OCI-LY7 (cell line): ENCODE measurements around the gene PRKD1. TPM values are rescaled to one million over a fixed set of nuclear protein-coding genes. Genes with fewer than 3 reads are reported as not detected.
"Not testable (repeated sequence)": the region's sequence is repeated elsewhere in the genome, so short reads cannot be mapped to it uniquely, and the experiment has no call there.

Experiments
- BruUV-seq: library from RNA; stranded (reverse); fragments of 400-500 nt; replicated peaks from 2 replicates; lab custom pipeline; 2021; lab: Mats Ljungman, UMichigan
- CTCF ChIA-PET: fragments of 300-600 bp; sonication (Branson Sonifier 250); formaldehyde crosslinking; loops from one replicate; lab custom pipeline; 2022; ENCODE audit warnings: antibody characterized with exemption; ENCODE audit not compliant: unreplicated experiment; lab: Charles Lee
- POLR2A ChIA-PET: fragments of 300-600 bp; sonication (Branson Sonifier 250); formaldehyde crosslinking; loops from one replicate; lab custom pipeline; 2022; ENCODE audit warnings: antibody characterized with exemption; lab: Charles Lee
- DNase-seq: peaks from one replicate; pipeline ENCODE4 v3.0.0-alpha.2; 2015; ENCODE audit warnings: low spot score
- H2AFZ ChIP-seq: fragments of 200-600 bp; sonication (generic), shearing (Covaris generic); 2 replicates; pipeline ENCODE4 v1.6.1; 2014; ENCODE audit warnings: mild to moderate bottlenecking, antibody characterized with exemption, low read length, moderate library complexity
- H3K27ac ChIP-seq: fragments of 200-600 bp; sonication (generic); 2 replicates; pipeline ENCODE4 v1.5.1; 2014; ENCODE audit warnings: mixed run types, low read depth, mild to moderate bottlenecking, moderate library complexity, low read length, inconsistent platforms; ENCODE audit not compliant: poor library complexity, severe bottlenecking
- H3K36me3 ChIP-seq: fragments of 200-600 bp; sonication (generic); 2 replicates; pipeline ENCODE4 v1.6.1; 2014; ENCODE audit warnings: mild to moderate bottlenecking, antibody characterized with exemption, low read length, moderate library complexity, mixed read lengths; ENCODE audit not compliant: insufficient read depth
- H3K4me1 ChIP-seq: fragments of 200-600 bp; sonication (generic); 2 replicates; pipeline ENCODE4 v1.5.1; 2014; ENCODE audit warnings: mild to moderate bottlenecking, low read length; ENCODE audit not compliant: insufficient read depth, poor library complexity, severe bottlenecking
- H3K4me2 ChIP-seq: fragments of 200-600 bp; sonication (generic); 2 replicates; pipeline ENCODE4 v1.6.1; 2014; ENCODE audit warnings: mild to moderate bottlenecking, low read length
- H3K4me3 ChIP-seq: fragments of 200-600 bp; sonication (generic); 2 replicates; pipeline ENCODE4 v1.5.1; 2014; ENCODE audit warnings: mild to moderate bottlenecking, low read depth, low read length; ENCODE audit not compliant: poor library complexity, severe bottlenecking
- H3K79me2 ChIP-seq: fragments of 200-600 bp; sonication (generic); 2 replicates; pipeline ENCODE4 v1.6.1; 2016; ENCODE audit warnings: low read depth, mild to moderate bottlenecking, low read length, moderate library complexity, mixed read lengths; ENCODE audit not compliant: insufficient read depth
- H3K9me2 ChIP-seq: fragments of 200-600 bp; sonication (generic); 2 replicates; pipeline ENCODE4 v1.6.1; 2016; ENCODE audit warnings: mild to moderate bottlenecking, low read length, mixed read lengths; ENCODE audit not compliant: insufficient read depth
- H3K9me3 ChIP-seq: fragments of 200-600 bp; sonication (generic); 2 replicates; pipeline ENCODE4 v1.6.1; 2014; ENCODE audit warnings: mild to moderate bottlenecking, mixed run types, low read length, mixed read lengths
- H4K20me1 ChIP-seq: fragments of 200-600 bp; sonication (generic); 2 replicates; pipeline ENCODE4 v1.6.1; 2014; ENCODE audit warnings: mild to moderate bottlenecking, antibody characterized with exemption, low read length, moderate library complexity, mixed read lengths; ENCODE audit not compliant: insufficient read depth
- EZH2phosphoT487 ChIP-seq: fragments of 200-600 bp; sonication (generic); IDR thresholded peaks from 2 replicates; pipeline ENCODE4 v1.6.1; 2018; ENCODE audit warnings: low read depth, borderline replicate concordance, mild to moderate bottlenecking, mixed run types, antibody characterized with exemption, low read length, moderate library complexity, mixed read lengths
- intact Hi-C: fragments of 100-400 bp; cut with micrococcal nuclease; formaldehyde crosslinking; loops from one replicate; pipeline ENCODE4 v1.10.0; 2022; ENCODE audit not compliant: unreplicated experiment
- total RNA-seq, 2 experiments: library from RNA; depleted of rRNA in 1 of 2; stranded (reverse); fragments of >200 nt in 1 of 2; shearing (Covaris generic) in 1 of 2; gene quantifications; 2 replicates each; pipeline ENCODE4 v1.2.3, GENCODE V29; 2014 to 2022
- TF ChIP-seq, protein P1 (sequence below): fragments of 200-600 bp; sonication (generic); conservative IDR thresholded peaks from 2 replicates; pipeline ENCODE4 v1.5.1; 2014; ENCODE audit warnings: mild to moderate bottlenecking, antibody characterized with exemption, low read length, moderate library complexity, mixed read lengths

The PRKD1 gene
- total RNA-seq, 2 experiments from 2014 or later, result not detected

- no TSS peak for BruUV-seq
Measured at GRCh38 chr14:29738056-29738455, 189.6 kb downstream of the PRKD1 start.

DNA sequence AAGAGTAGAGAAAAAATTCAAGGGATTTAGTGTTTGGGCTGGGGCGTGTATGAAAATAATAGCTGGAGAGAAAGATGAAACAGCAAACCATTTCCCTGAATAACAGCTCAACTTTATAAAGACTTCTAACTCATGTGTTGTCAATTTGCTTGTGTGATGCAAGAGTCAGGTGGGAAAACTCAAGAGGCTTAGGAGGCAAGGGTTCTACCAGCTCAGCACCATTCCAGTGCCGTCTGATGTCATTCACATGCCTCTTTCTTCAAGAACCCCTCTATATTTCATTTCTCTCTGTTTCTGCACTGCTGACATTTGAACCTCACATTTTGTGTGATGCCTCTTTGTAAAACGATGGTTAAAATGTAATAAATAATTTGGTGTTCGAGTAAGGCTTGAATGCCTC, 192.2 kb downstream of the PRKD1 start:
- Histone ChIP-seq H3K4me1 (no peaks in the 10 kb centered on the region), H3K9me3 (no peaks in the 10 kb centered on the region), H3K27ac (no peak overlapping the region), H3K4me3 (no peak overlapping the region), H3K4me2 (no peak overlapping the region), H3K36me3 (no peaks in the 10 kb centered on the region), H3K79me2 (no peaks in the 10 kb centered on the region), H4K20me1 (no peaks in the 10 kb centered on the region), H2AFZ (no peak overlapping the region), H3K9me2 (no peaks in the 10 kb centered on the region)
- CTCF ChIA-PET, result no interaction called here
- POLR2A ChIA-PET, result interaction anchor here (0.8 kb wide), 1 partner anchor 85 kb away, joined by 3 read pairs; no protein-coding TSS in a partner anchor
- BruUV-seq, result no TSS peak
- intact Hi-C loops, result no loop called here
- TF ChIP-seq EZH2phosphoT487, result no peak
- TF ChIP-seq, protein P1, sequence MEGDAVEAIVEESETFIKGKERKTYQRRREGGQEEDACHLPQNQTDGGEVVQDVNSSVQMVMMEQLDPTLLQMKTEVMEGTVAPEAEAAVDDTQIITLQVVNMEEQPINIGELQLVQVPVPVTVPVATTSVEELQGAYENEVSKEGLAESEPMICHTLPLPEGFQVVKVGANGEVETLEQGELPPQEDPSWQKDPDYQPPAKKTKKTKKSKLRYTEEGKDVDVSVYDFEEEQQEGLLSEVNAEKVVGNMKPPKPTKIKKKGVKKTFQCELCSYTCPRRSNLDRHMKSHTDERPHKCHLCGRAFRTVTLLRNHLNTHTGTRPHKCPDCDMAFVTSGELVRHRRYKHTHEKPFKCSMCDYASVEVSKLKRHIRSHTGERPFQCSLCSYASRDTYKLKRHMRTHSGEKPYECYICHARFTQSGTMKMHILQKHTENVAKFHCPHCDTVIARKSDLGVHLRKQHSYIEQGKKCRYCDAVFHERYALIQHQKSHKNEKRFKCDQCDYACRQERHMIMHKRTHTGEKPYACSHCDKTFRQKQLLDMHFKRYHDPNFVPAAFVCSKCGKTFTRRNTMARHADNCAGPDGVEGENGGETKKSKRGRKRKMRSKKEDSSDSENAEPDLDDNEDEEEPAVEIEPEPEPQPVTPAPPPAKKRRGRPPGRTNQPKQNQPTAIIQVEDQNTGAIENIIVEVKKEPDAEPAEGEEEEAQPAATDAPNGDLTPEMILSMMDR, result no peak
- DNase-seq, result no peak

More at GRCh38 chr14:29738056-29738455, 189.6 kb downstream of the PRKD1 start:
- Histone ChIP-seq H3K4me3 (no peak overlapping the region), H3K79me2 (no peaks in the 10 kb centered on the region), H3K9me3 (no peaks in the 10 kb centered on the region), H3K4me2 (no peak overlapping the region), H3K4me1 (no peaks in the 10 kb centered on the region), H4K20me1 (no peaks in the 10 kb centered on the region), H3K9me2 (no peaks in the 10 kb centered on the region), H3K36me3 (no peaks in the 10 kb centered on the region), H3K27ac (no peak overlapping the region), H2AFZ (no peak overlapping the region)
- ChIA-PET POLR2A (no interaction called here), CTCF (no interaction called here)
- TF ChIP-seq, protein P1, result no peak
- no peak for TF ChIP-seq EZH2phosphoT487
- intact Hi-C loops, result no loop called here
- no peak for DNase-seq

DNA sequence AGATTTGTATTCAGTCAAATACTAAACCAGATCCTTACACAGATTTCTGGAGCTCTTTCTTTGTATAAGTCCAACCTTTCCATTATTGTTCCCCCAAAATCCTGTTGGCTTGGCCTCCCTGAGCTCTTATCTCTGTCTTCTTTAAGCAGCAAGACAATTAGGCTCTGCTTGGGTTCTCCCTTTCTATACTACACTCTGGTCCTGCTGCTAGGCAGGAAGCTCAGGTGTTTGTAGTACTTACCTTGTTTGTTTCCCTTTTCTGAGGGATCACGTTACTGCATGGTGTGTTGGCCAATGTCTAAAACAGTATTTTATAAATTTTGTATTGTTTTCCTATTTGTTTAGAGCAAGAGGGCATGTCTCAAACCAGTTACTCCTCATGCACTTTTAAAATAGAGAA, 192.9 kb downstream of the PRKD1 start:
- POLR2A ChIA-PET, result interaction anchor here (0.6 kb wide), 1 partner anchor 121 kb away, joined by 3 read pairs; no protein-coding TSS in a partner anchor

GRCh38 chr14:29726560-29727331, 200.9 kb downstream of the PRKD1 start:
- H3K4me1 ChIP-seq, intact Hi-C loops, BruUV-seq, H3K27ac ChIP-seq, H3K9me3 ChIP-seq, H2AFZ ChIP-seq, H4K20me1 ChIP-seq, H3K36me3 ChIP-seq, POLR2A ChIA-PET, CTCF ChIA-PET, DNase-seq, H3K4me3 ChIP-seq, H3K9me2 ChIP-seq, H3K79me2 ChIP-seq, H3K4me2 ChIP-seq: not testable (repeated sequence)

More for the DNA sequence above, 192.9 kb downstream of the PRKD1 start:
- H3K27ac ChIP-seq, result no peak overlapping the region
- no peaks in the 10 kb centered on the region for H3K9me2 ChIP-seq
- no peaks in the 10 kb centered on the region for H4K20me1 ChIP-seq
- no TSS peak for BruUV-seq
- no peak overlapping the region for H2AFZ ChIP-seq
- no peaks in the 10 kb centered on the region for H3K79me2 ChIP-seq
- H3K36me3 ChIP-seq, result no peaks in the 10 kb centered on the region
- H3K9me3 ChIP-seq, result no peaks in the 10 kb centered on the region
- no peaks in the 10 kb centered on the region for H3K4me1 ChIP-seq
- TF ChIP-seq, protein P1, result no peak
- no peak for TF ChIP-seq EZH2phosphoT487
- no peak overlapping the region for H3K4me2 ChIP-seq
- DNase-seq, result no peak
- CTCF ChIA-PET, result no interaction called here
- H3K4me3 ChIP-seq, result no peak overlapping the region
- intact Hi-C loops, result no loop called here
